K562 (cell line): ENCODE results near the gene DRG1. TPM values are rescaled to one million over a fixed set of nuclear protein-coding genes. Genes with fewer than 3 reads are reported as not detected.
A peak's percentile ranks its signal among the peaks of the same experiment; 100 is the strongest.

ENCODE experiments used
- KDM5B ChIP-seq: fragments of 200-600 bp; sonication (generic); IDR thresholded peaks from 2 replicates; pipeline ENCODE4 v1.6.1; 2012; ENCODE audit warnings: low read depth, mild to moderate bottlenecking, moderate library complexity, low read length, control low read depth, inconsistent platforms; ENCODE audit not compliant: insufficient replicate concordance
- KLF6 ChIP-seq: fragments of 250-450 bp; sonication (Bioruptor Pico); IDR thresholded peaks from 2 replicates; pipeline ENCODE4 v1.4.0; 2020; ENCODE audit warnings: mild to moderate bottlenecking, moderate library complexity, borderline replicate concordance
- MNT ChIP-seq, 2 experiments: fragments of 450-650 bp; conservative IDR thresholded peaks; 2 replicates each; pipeline ENCODE4 v1.6.1; 2017; ENCODE audit warnings: mild to moderate bottlenecking in 2 of 2, moderate library complexity in 2 of 2
- TBL1XR1 ChIP-seq, 2 experiments: IDR thresholded peaks; 2 replicates each; pipeline ENCODE4 v1.6.1; 2012; ENCODE audit warnings: improper control_type of control experiment in 2 of 2, low read length in 2 of 2, mild to moderate bottlenecking in 1 of 2
- ZBTB49 ChIP-seq: sonication (generic); formaldehyde crosslinking; IDR thresholded peaks from 2 replicates; pipeline ENCODE4 v1.8.0; 2022; ENCODE audit warnings: missing genetic modification reagents, mild to moderate bottlenecking, borderline replicate concordance
- ZFP30 ChIP-seq: fragments of 250-450 bp; sonication (Bioruptor Pico); IDR thresholded peaks from 2 replicates; pipeline ENCODE4 v1.8.0; 2022; ENCODE audit warnings: moderate library complexity, mild to moderate bottlenecking, inconsistent platforms, borderline replicate concordance
- ZFP36 ChIP-seq: fragments of 150-350 bp; IDR thresholded peaks from 2 replicates; pipeline ENCODE4 v1.6.1; 2018; ENCODE audit warnings: low read length, low read depth; ENCODE audit not compliant: partially characterized antibody
- ZNF311 ChIP-seq: fragments of 250-450 bp; sonication (Bioruptor Pico); IDR thresholded peaks from 2 replicates; pipeline ENCODE4 v1.4.0; 2020; ENCODE audit warnings: mild to moderate bottlenecking, moderate library complexity
- ZNF41 ChIP-seq: fragments of 250-450 bp; sonication (Bioruptor Pico); conservative IDR thresholded peaks from 2 replicates; pipeline ENCODE4 v1.4.0; 2020; ENCODE audit warnings: mild to moderate bottlenecking
- polyA plus RNA-seq, 8 experiments: library from polyadenylated mRNA; depleted of rRNA in 4 of 8; stranded (reverse) in 5 of 8; unstranded in 3 of 8; fragments of >200 nt; fragmentation: Nextera tagmentation in 2 of 8; fragmentation: Illumina TruSeq in 1 of 8; extraction: Ambion mirVana in 2 of 8; extraction: Trizol in 1 of 8; gene quantifications; 2 replicates each; pipeline versions ENCODE4 v1.2.1 to v1.2.3, GENCODE V29; 2011 to 2014; ENCODE audit warnings: inconsistent platforms in 1 of 8, missing spikeins in 1 of 8
- total RNA-seq, 7 experiments: library from RNA; depleted of rRNA in 6 of 7; stranded (reverse); fragments of >200 nt in 6 of 7; fragmentation: Illumina TruSeq in 2 of 7; extraction: Trizol in 2 of 7; gene quantifications; 2 replicates each; pipeline versions ENCODE4 v1.2.1 to v1.2.3, GENCODE V29; 2011 to 2021; ENCODE audit warnings: low replicate concordance in 1 of 7
- TF ChIP-seq, protein P1 (sequence below): fragments of 450-650 bp; IDR thresholded peaks from 2 replicates; pipeline ENCODE4 v1.6.1; 2016; ENCODE audit warnings: low read depth

DRG1 gene
- total and polyA plus RNA-seq, 9 of the 15 experiments (the other 6 are each of a cell fraction or from before 2014, with no cell fraction given) = 76.4 to 211 (median 93.3) TPM

DNA sequence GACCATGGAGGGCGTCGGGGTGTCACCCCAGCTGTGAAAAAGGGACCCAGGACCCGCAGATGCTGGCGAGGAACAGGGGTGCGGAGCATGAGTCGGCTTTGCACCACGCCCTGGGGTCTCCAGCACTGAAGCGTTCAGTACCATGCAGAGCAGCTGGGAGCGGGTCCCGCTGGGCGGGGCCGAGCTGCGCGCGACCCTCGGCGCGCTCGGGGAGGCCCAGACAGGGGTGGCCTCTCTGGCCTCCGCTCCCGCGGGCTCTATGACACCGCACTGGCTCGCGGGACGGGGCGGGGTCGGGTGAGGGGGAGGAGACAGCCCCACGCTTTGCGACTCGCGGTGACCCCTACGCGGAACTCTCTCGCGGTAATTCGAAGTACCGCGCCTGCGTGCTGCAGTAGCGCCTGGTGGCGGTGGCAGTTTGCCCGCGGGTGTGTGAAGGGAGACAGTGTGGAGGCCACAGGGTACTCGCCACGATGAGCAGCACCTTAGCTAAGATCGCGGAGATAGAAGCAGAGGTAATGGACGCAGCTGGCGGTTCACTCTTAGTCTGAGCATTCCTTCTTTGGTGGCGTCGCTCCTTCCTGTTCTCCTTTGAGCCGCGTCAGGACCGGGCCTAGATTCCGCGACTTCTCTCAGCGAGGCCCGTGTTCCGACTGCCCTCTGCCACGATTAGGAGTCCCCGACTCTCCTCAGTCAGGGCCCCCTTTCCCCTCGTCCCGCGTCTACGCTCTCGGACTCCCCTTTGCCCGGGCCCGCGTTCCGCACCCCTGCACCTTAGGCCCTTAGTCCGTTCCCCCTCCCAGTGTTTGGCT, at the start of gene DRG1 (continued):
- no peak for TF ChIP-seq ZBTB49 (CRISPR knock-in tag)
- TF ChIP-seq KLF6 (CRISPR knock-in tag) = no peak
- TF ChIP-seq ZNF311 = no peak
- 0 out of 2 replicates have a peak, but pooled peaks have one; percentile 20 for TF ChIP-seq ZNF41 (CRISPR knock-in tag)
- TF ChIP-seq KDM5B = peak; percentile 87
- peak; percentile 61 to 79 for TF ChIP-seq MNT (conservative IDR thresholded peaks at IDR 0.05)
- no peak for TF ChIP-seq ZFP36
- TF ChIP-seq, protein P1, sequence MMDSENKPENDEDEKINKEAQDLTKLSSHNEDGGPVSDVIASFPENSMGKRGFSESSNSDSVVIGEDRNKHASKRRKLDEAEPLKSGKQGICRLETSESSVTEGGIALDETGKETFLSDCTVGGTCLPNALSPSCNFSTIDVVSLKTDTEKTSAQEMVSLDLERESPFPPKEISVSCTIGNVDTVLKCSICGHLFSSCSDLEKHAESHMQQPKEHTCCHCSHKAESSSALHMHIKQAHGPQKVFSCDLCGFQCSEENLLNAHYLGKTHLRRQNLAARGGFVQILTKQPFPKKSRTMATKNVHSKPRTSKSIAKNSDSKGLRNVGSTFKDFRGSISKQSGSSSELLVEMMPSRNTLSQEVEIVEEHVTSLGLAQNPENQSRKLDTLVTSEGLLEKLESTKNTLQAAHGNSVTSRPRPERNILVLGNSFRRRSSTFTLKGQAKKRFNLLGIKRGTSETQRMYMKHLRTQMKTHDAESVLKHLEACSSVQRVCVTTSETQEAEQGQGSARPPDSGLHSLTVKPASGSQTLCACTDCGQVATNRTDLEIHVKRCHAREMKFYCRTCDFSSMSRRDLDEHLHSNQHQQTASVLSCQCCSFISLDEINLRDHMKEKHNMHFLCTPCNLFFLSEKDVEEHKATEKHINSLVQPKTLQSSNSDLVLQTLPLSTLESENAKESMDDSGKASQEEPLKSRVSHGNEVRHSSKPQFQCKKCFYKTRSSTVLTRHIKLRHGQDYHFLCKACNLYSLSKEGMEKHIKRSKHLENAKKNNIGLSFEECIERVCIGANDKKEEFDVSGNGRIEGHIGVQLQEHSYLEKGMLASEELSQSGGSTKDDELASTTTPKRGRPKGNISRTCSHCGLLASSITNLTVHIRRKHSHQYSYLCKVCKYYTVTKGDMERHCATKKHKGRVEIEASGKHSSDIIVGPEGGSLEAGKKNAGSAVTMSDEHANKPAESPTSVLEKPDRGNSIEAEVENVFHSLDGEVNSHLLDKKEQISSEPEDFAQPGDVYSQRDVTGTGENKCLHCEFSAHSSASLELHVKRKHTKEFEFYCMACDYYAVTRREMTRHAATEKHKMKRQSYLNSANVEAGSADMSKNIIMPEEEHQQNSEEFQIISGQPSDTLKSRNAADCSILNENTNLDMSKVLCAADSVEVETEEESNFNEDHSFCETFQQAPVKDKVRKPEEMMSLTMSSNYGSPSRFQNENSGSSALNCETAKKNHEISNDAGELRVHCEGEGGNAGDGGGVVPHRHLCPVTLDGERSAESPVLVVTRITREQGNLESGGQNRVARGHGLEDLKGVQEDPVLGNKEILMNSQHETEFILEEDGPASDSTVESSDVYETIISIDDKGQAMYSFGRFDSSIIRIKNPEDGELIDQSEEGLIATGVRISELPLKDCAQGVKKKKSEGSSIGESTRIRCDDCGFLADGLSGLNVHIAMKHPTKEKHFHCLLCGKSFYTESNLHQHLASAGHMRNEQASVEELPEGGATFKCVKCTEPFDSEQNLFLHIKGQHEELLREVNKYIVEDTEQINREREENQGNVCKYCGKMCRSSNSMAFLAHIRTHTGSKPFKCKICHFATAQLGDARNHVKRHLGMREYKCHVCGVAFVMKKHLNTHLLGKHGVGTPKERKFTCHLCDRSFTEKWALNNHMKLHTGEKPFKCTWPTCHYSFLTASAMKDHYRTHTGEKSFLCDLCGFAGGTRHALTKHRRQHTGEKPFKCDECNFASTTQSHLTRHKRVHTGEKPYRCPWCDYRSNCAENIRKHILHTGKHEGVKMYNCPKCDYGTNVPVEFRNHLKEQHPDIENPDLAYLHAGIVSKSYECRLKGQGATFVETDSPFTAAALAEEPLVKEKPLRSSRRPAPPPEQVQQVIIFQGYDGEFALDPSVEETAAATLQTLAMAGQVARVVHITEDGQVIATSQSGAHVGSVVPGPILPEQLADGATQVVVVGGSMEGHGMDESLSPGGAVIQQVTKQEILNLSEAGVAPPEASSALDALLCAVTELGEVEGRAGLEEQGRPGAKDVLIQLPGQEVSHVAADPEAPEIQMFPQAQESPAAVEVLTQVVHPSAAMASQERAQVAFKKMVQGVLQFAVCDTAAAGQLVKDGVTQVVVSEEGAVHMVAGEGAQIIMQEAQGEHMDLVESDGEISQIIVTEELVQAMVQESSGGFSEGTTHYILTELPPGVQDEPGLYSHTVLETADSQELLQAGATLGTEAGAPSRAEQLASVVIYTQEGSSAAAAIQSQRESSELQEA = no peak
- TF ChIP-seq ZFP30 (CRISPR knock-in tag) = no peak
- TF ChIP-seq TBL1XR1 (IDR thresholded peaks at IDR 0.05; ENCODE audit: low read length in 2 of 2) = no peak
